Measurements from ENCODE around the gene BET1. TPM values are rescaled to one million over a fixed set of nuclear protein-coding genes. Genes with fewer than 3 reads are reported as not detected.

BET1 gene
- total RNA-seq, 1 experiment from 2014 or later, result 17.2 TPM

- no peak for TF ChIP-seq POLR2AphosphoS5 (IDR thresholded peaks at IDR 0.05; ENCODE audit: low read depth, low read length)
- no peak for TF ChIP-seq RAD21 (IDR thresholded peaks at IDR 0.05; ENCODE audit: low read depth)
- TF ChIP-seq, protein P1, sequence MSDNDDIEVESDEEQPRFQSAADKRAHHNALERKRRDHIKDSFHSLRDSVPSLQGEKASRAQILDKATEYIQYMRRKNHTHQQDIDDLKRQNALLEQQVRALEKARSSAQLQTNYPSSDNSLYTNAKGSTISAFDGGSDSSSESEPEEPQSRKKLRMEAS (IDR thresholded peaks at IDR 0.05), result no peak
- TF ChIP-seq ZFX (IDR thresholded peaks at IDR 0.05), result no peak
- no peak for TF ChIP-seq EZH2 (IDR thresholded peaks at IDR 0.05)
- TF ChIP-seq, protein P2, sequence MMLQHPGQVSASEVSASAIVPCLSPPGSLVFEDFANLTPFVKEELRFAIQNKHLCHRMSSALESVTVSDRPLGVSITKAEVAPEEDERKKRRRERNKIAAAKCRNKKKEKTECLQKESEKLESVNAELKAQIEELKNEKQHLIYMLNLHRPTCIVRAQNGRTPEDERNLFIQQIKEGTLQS (IDR thresholded peaks at IDR 0.05), result no peak
- no peak for TF ChIP-seq EZH2phosphoT487 (IDR thresholded peaks at IDR 0.05; ENCODE audit: borderline replicate concordance)
- TF ChIP-seq EGR1 (IDR thresholded peaks at IDR 0.05; ENCODE audit: low read depth), result no peak
- TF ChIP-seq POLR2A (IDR thresholded peaks at IDR 0.05; ENCODE audit: borderline replicate concordance, extremely low read depth, insufficient read depth, insufficient read length), result no peak
- TF ChIP-seq ELF1 (IDR thresholded peaks at IDR 0.05; ENCODE audit: borderline replicate concordance, low read depth), result no peak
Observed at GRCh38 chr7:94015538-94015937, 11.4 kb upstream of the BET1 start (continued).

DNA sequence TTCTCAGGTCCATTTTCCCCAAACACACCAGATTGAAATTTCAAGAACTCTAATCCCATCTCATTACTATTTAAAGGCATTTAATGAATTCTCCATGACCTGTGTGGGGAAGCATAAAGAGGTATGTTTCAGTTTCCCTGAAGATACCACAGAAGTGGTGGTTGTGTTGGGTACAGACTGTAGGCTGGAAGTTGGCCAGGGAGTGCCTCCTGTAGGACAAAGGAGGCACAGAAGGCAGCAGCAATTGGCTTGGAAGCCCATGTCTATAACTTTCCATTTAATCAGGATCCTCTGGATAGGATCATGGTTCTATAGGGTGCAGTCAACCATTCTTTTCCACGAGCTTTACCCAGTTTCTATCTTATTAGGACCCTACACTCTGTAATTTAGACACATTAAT is 8.6 kb upstream of the BET1 start:
- Histone ChIP-seq H3K27me3 (ENCODE audit: insufficient read depth, low read length) (no peaks in the 10 kb centered on the region), H3K9ac (ENCODE audit: low read length) (no peak overlapping the region), H3K27ac (ENCODE audit: low read depth, low read length) (no peak overlapping the region), H2AFZ (ENCODE audit: low read depth, low read length, poor library complexity, severe bottlenecking) (no peak overlapping the region), H4K20me1 (ENCODE audit: insufficient read depth) (no peaks in the 10 kb centered on the region), H3K4me2 (ENCODE audit: low read length) (no peak overlapping the region), H3K9me2 (ENCODE audit: insufficient read depth) (no peaks in the 10 kb centered on the region), H3K4me3 (replicated peaks in 1 of 2; ENCODE audit: low read depth in 1 of 2, low read length in 2 of 2) (no peak overlapping the region), H3K9me3 (ENCODE audit: control insufficient read depth in 1 of 2, insufficient read depth in 1 of 2, low read depth in 1 of 2, low read length in 2 of 2) (no peaks in the 10 kb centered on the region), H3K4me1 (ENCODE audit: control insufficient read depth in 1 of 2, insufficient read depth in 2 of 2, low read length in 2 of 2) (no peaks in the 10 kb centered on the region), H3K36me3 (ENCODE audit: control insufficient read depth in 1 of 2, insufficient read depth in 2 of 2, low read length in 2 of 2) (no peaks in the 10 kb centered on the region), H3K79me2 (ENCODE audit: insufficient read depth, low read length) (no peaks in the 10 kb centered on the region)
- no peak for TF ChIP-seq CEBPB (IDR thresholded peaks at IDR 0.05; ENCODE audit: low read depth)
- TF ChIP-seq ZNF274 (IDR thresholded peaks at IDR 0.05; ENCODE audit: low read depth, low read length), result no peak
- TF ChIP-seq EZH2 (IDR thresholded peaks at IDR 0.05), result no peak
- TF ChIP-seq, protein P2 (IDR thresholded peaks at IDR 0.05), result no peak
- no peak for TF ChIP-seq RAD21 (IDR thresholded peaks at IDR 0.05; ENCODE audit: low read depth)
- no peak for TF ChIP-seq ZFX (IDR thresholded peaks at IDR 0.05)
- no peak for TF ChIP-seq YY1 (IDR thresholded peaks at IDR 0.05; ENCODE audit: extremely low read depth, insufficient replicate concordance, low read depth, low read length)
- TF ChIP-seq POLR2A (IDR thresholded peaks at IDR 0.05; ENCODE audit: borderline replicate concordance, extremely low read depth, insufficient read depth, insufficient read length), result no peak
- TF ChIP-seq ELF1 (IDR thresholded peaks at IDR 0.05; ENCODE audit: borderline replicate concordance, low read depth), result no peak
- TF ChIP-seq TCF7L2 (IDR thresholded peaks at IDR 0.05; ENCODE audit: borderline replicate concordance, extremely low read depth, insufficient read depth, insufficient read length), result no peak
- TF ChIP-seq JUND (IDR thresholded peaks at IDR 0.05), result no peak
- TF ChIP-seq FOSL1 (IDR thresholded peaks at IDR 0.05; ENCODE audit: low read depth), result no peak
- TF ChIP-seq, protein P1 (IDR thresholded peaks at IDR 0.05), result no peak
- TF ChIP-seq EZH2phosphoT487 (IDR thresholded peaks at IDR 0.05; ENCODE audit: borderline replicate concordance), result no peak
- no peak for TF ChIP-seq SRF (IDR thresholded peaks at IDR 0.05; ENCODE audit: low read depth)
- no peak for TF ChIP-seq ZBTB33 (IDR thresholded peaks at IDR 0.05; ENCODE audit: extremely low read depth, insufficient replicate concordance, low read length)
- no peak for TF ChIP-seq POLR2AphosphoS5 (IDR thresholded peaks at IDR 0.05; ENCODE audit: low read depth, low read length)
- TF ChIP-seq EGR1 (IDR thresholded peaks at IDR 0.05; ENCODE audit: low read depth), result no peak
- no peak for TF ChIP-seq CBX3 (IDR thresholded peaks at IDR 0.05; ENCODE audit: low read depth)
- BruUV-seq (replicated peaks), result no TSS peak
- ChIA-PET POLR2A (no interaction called here), CTCF (no interaction called here), RAD21 (ENCODE audit: low non-redundant PET in 1 of 2, low total read pairs in 2 of 2, uncharacterized antibody in 2 of 2, unreplicated experiment in 2 of 2) (no interaction called here)
- ATAC-seq (no peak), DNase-seq (ENCODE audit: low read depth, low spot score) (no peak)
- intact Hi-C loops (cut with micrococcal nuclease), result no loop called here

All from HCT116 (cell line).